GM19395 (cell line): ENCODE results near the gene PTPRD.

Experiments used
- ATAC-seq: cut with Tn5 transposase; IDR thresholded peaks from one replicate; pipeline ENCODE4 v1.9.1; 2021; ENCODE audit warnings: mild to moderate bottlenecking, moderate library complexity; ENCODE audit not compliant: unreplicated experiment

The PTPRD gene

DNA sequence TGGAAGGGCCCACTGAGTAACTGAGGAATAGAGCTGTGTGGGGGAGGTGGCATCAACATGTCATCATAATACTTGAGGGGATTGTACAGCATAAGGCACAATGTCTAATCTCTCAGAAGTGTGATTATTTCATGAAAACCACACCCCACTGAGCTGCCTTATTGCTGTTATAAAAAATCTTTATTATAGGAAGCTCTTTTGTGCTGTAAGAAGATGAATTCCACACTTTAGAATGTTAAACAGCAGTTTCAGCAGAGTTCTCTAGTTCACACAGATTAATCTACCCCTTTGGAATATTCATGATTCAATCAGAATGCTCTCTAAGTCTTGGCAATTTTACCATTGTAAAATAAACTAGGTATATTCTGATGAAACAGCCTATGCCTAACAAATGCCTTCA, 1389.6 kb downstream of the PTPRD start:
- ATAC-seq = no peak

- ATAC-seq = no peak
Observed at GRCh38 chr9:9222730-9223129, 1390.1 kb downstream of the PTPRD start.

GRCh38 chr9:9216934-9217333, 1395.9 kb downstream of the PTPRD start:
- no peak for ATAC-seq

DNA sequence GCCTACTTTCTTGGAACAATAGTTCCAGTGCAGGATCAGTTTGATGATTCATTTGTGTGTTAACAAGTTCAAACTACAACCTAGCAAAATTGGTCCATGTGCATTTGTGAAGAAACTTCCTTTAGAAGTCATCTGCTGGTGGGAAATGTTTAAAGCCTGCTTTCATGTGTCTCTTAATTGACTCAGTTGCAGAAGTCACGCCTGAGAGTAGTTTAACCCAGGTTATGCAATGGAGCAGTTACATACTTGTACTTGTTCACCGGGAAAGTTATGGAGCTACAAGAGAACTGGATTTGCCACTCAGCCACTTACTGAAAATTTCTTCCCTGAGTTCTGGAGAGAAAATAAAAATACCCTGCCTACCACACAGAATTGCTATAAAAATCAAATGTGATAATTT, 1397.8 kb downstream of the PTPRD start:
- no peak for ATAC-seq

GRCh38 chr9:9214066-9214465, 1398.7 kb downstream of the PTPRD start:
- ATAC-seq = no peak

DNA sequence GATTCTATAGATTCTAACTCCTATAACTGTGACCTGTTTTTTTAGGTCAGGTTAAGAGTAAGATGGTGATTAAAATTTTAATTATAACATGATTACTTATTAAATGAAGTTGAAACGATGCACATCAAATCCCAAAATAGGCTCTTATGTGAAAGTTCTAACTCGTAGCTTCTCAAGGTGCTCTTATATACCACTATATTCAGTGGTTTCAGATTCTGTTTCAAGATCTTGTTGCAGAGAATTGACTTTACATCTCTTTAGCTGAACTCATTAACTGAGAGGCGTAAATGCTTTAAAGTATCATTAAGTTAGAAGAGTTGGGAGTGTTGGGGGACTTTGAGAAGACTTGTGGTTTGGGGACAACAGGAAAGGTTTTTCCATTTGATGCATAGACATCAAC, 1399.8 kb downstream of the PTPRD start:
- ATAC-seq = no peak

- ATAC-seq = no peak
Observed at GRCh38 chr9:9202276-9202675, 1410.5 kb downstream of the PTPRD start.

GRCh38 chr9:9186086-9186485, 1426.7 kb downstream of the PTPRD start:
- ATAC-seq = no peak

DNA sequence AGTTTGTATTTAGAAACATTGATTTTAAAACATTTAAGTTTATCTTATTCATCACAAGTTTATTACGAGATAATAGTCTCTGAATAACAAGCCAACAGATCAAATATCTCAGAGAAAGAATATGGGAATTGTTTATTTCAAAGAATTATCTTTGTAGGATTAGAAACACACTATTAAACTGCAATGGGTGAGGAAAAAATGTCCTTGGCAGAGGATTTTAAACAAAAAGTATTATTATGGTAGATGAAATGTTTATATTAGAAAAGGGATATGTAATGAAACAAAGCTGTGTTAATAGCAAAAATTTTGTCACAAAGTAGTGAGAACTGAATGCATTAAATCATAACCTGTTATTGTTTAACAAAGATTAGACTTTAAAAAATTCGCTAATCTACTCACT, 1430.4 kb downstream of the PTPRD start:
- ATAC-seq = no peak

DNA sequence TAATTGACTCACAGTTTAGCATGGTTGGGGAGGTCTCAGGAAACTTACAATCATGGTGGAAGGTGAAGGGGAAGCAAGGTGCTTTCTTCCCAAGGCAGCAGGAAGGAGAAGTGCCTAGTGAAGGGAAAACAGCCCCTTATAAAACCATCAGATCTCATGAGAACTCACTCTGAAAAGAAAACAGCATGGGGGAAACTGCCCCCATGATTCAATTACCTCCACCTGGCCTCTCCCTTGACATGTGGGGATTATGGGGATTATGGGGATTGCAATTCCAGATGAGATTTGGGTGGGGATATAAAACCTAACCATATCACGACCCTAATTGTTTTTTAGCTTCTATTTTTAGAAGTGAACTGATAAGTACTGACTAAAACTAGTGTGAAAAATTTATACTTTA, 1435.7 kb downstream of the PTPRD start:
- ATAC-seq = no peak

- ATAC-seq = no peak
Observed at GRCh38 chr9:9174358-9174757, 1438.4 kb downstream of the PTPRD start.

- ATAC-seq = no peak
Observed at GRCh38 chr9:9173264-9173663, 1439.5 kb downstream of the PTPRD start.

- no peak for ATAC-seq
Observed at GRCh38 chr9:9170439-9171134, 1442.2 kb downstream of the PTPRD start.

DNA sequence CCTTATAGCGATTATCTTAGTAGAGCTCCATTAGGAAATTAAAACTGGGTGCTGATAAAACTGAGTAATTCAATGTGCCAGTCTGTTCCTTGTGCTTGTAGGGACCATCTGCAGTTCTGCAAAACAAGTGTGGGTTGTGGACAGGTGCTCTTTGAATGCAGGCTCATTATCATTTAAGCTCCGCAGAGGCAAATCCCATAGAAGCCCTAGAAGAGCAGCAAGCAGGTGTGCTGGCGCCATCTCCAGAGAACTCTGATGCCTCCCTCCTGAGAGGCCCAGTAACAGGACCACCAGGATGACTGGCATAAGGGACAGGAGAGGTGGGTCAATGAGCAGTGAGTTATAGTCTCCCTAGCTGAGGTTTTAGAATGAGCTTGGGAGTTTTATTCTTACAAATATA, 1470.8 kb downstream of the PTPRD start:
- ATAC-seq = no peak

- no peak for ATAC-seq
Observed at GRCh38 chr9:9133526-9133925, 1479.3 kb downstream of the PTPRD start.

DNA sequence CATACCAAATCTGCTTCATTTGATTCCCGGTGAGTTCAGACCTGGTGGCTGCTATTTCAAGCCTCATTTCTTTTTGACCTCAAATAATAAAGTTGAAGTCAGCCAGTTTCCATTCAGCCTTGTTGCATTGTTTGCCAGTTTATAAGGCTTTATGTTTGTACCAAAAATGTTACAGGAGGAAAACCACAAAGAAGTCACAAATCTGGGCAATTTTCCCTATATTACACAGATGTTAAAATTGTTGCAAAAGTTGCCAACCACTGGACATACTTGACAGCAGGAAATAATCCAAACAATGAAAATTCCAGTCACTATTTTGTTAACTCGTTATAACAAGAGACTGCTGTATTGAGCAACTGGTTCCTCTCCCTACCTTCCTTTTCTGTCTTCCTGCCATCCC, 1488.2 kb downstream of the PTPRD start:
- ATAC-seq = no peak

DNA sequence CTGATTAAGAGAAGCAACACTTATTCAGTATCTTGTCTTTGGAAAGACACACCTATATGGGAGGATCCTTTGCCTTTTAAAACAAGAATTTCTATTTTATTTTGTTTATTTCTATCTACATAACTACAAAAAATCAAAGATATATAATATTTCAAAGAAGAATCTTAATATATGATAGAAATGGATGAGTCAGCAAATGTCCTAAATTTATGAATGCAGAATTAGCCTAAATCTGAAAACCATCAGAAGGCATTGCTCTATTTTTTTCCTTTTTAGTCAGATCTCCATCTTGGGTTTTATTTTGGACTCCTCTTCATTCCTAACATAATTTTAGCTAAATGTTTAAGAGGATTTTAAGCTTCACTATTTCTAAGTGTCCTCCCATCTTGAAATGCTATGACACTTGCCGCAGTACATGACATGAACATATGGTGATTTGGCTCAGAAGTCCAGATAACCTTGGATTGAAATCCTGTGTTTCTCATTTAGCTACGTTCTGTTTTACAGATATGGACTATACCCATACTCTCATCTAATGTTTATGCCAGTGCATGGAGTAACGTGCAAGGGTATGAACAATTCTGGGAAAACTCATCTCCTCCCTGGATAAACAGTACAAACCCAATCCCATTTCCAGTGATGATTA, 1490.4 kb downstream of the PTPRD start:
- ATAC-seq = no peak

DNA sequence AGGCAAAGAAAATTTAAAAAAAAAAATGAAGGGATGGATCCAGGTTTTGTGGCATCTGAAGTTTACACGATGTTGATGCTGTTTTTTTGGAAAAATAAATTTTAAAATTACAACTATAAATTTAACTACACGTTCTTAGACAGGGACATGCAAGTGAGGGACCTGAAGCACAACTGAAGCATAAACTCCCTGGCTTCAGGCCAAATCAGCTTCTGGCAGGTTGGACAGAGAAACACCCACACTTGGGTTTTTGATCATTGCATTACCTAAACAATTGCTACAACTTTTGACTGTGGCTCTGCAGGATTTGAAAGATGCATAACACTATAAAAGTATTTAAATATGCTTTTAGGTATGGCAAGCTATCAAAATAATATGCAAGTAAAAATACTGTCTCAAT, 1494.9 kb downstream of the PTPRD start:
- no peak for ATAC-seq

DNA sequence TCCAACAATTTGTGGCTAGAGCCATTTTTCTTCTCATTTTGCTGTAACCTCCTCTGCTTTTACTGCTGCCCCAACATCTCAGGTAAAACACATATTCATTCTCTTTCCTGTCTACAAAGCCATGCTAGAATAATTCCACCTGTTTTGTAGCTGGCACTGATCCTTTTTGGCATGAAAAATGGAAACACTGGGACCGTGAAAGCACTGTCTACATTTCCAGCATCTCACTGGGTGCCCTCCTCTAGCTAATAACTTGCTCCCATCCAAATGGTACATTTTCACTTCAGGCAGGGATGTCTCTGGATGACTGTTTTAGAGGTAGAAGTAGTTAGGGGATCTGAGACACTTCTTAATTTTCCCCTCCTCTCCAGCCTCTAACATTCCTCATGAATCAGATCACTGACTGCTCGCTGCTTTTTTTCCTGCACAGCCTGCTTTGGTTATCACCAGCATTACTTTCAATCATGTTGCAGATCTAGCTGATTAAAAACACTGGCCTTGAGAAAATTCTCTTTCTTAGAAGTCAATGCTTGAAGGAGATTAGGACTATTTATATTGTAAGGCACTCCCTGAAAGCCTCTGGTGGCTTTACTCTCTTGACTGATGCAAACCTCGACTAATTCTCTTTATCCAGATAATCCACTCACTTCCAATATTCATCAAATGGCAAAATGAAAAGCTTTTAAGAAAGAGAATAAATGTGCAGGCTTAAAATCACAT, 1500.6 kb downstream of the PTPRD start:
- no peak for ATAC-seq

DNA sequence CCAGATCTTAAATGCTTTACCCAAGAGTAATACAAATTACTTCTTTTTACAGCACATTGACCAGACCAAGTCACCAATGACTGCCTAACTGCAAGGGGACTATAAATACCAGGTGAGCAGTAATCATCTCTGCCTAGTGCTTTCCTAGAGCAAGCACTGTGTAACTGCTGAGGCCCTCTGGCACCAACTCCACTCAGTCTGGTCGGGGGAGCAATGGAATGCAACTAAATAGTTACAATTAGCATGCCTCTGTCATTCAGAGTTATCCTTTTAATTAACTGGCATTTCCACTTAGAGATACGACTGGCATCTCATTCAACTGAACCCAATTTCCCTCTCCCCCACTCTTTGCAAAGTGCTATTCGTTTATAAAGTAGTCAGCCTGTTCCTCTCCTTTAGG, 1504.2 kb downstream of the PTPRD start:
- no peak for ATAC-seq

GRCh38 chr9:9102295-9102694, 1510.5 kb downstream of the PTPRD start:
- ATAC-seq = no peak

GRCh38 chr9:9100070-9100469, 1512.7 kb downstream of the PTPRD start:
- ATAC-seq = no peak
